ENCODE measurements around the gene MDFIC. TPM values are rescaled to one million over a fixed set of nuclear protein-coding genes. Genes with fewer than 3 reads are reported as not detected.

MDFIC gene
- polyA plus RNA-seq, 1 of the 3 experiments (the other 2 are of a cell fraction): 2.8 TPM

DNA sequence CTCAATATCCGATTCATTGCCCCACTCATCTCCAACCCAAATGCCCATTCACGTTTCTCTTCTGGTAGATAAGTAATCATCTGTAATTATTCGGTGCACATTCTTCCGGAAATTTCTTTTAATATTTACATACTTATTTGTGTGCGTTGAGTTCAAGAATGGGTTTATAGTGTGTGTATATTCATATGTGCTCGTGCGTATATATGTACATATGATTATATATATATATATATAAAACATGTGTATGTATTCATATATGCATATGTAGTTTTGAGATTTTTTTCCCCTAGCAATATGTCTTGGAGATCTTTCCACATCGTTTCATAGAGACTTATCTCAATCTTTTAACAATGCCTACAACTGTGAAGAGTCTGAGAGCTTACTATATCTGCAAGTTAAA, 118.2 kb downstream of the MDFIC start:
- ChIA-PET CTCF (no interaction called here), POLR2A (no interaction called here)
- H3K27ac ChIP-seq (ENCODE audit: low read depth in 2 of 2, low read length in 1 of 2): no peak overlapping the region
- no peak overlapping the region for H3K4me2 ChIP-seq
- no peaks in the 10 kb centered on the region for H3K36me3 ChIP-seq (replicated peaks in 1 of 2; ENCODE audit: control insufficient read depth in 1 of 2, insufficient read depth in 2 of 2, low read length in 1 of 2)
- 26% methylated on average over 8 of the region's 8 CpGs for WGBS (ENCODE audit: low lambda C conversion rate)
- no peak overlapping the region for H3K4me3 ChIP-seq (ENCODE audit: low read depth in 2 of 2, low read length in 1 of 2)
- no peak overlapping the region for H3K9ac ChIP-seq
- no peaks in the 10 kb centered on the region for H3K4me1 ChIP-seq (ENCODE audit: control insufficient read depth in 1 of 2, insufficient read depth in 2 of 2, low read depth in 1 of 2, low read length in 1 of 2)
- H3K27me3 ChIP-seq (ENCODE audit: insufficient read depth): no peaks in the 10 kb centered on the region
- H4K20me1 ChIP-seq (ENCODE audit: insufficient read depth): no peaks in the 10 kb centered on the region
- H3K9me2 ChIP-seq: 0 out of 2 replicates have a peak, but pooled peaks cover 4% of the 10 kb centered on the region
- DNase-seq: no peak
- H3K79me2 ChIP-seq (ENCODE audit: insufficient read depth): no peaks in the 10 kb centered on the region
- no peak for TF ChIP-seq POLR2AphosphoS5 (IDR thresholded peaks at IDR 0.05; ENCODE audit: low read depth, low read length)
- TF ChIP-seq GABPA (IDR thresholded peaks at IDR 0.05; ENCODE audit: low read depth): no peak
- no peak for TF ChIP-seq FOXJ3 (CRISPR knock-in tag; IDR thresholded peaks at IDR 0.05)
- TF ChIP-seq, protein P1, sequence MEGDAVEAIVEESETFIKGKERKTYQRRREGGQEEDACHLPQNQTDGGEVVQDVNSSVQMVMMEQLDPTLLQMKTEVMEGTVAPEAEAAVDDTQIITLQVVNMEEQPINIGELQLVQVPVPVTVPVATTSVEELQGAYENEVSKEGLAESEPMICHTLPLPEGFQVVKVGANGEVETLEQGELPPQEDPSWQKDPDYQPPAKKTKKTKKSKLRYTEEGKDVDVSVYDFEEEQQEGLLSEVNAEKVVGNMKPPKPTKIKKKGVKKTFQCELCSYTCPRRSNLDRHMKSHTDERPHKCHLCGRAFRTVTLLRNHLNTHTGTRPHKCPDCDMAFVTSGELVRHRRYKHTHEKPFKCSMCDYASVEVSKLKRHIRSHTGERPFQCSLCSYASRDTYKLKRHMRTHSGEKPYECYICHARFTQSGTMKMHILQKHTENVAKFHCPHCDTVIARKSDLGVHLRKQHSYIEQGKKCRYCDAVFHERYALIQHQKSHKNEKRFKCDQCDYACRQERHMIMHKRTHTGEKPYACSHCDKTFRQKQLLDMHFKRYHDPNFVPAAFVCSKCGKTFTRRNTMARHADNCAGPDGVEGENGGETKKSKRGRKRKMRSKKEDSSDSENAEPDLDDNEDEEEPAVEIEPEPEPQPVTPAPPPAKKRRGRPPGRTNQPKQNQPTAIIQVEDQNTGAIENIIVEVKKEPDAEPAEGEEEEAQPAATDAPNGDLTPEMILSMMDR (IDR thresholded peaks at IDR 0.05): no peak
- TF ChIP-seq FOXM1 (IDR thresholded peaks at IDR 0.05; ENCODE audit: low read depth): no peak
- no peak for TF ChIP-seq SIN3A (IDR thresholded peaks at IDR 0.05; ENCODE audit: borderline replicate concordance, low read depth, low read length)
- TF ChIP-seq, protein P2, sequence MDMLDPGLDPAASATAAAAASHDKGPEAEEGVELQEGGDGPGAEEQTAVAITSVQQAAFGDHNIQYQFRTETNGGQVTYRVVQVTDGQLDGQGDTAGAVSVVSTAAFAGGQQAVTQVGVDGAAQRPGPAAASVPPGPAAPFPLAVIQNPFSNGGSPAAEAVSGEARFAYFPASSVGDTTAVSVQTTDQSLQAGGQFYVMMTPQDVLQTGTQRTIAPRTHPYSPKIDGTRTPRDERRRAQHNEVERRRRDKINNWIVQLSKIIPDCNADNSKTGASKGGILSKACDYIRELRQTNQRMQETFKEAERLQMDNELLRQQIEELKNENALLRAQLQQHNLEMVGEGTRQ (IDR thresholded peaks at IDR 0.05; ENCODE audit: borderline replicate concordance, low read depth, low read length): no peak
- TF ChIP-seq, protein P3, sequence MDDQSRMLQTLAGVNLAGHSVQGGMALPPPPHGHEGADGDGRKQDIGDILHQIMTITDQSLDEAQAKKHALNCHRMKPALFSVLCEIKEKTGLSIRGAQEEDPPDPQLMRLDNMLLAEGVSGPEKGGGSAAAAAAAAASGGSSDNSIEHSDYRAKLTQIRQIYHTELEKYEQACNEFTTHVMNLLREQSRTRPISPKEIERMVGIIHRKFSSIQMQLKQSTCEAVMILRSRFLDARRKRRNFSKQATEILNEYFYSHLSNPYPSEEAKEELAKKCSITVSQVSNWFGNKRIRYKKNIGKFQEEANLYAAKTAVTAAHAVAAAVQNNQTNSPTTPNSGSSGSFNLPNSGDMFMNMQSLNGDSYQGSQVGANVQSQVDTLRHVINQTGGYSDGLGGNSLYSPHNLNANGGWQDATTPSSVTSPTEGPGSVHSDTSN (IDR thresholded peaks at IDR 0.05): no peak
- TF ChIP-seq NFIC (IDR thresholded peaks at IDR 0.05; ENCODE audit: borderline replicate concordance): no peak
- no peak for TF ChIP-seq CHD2 (IDR thresholded peaks at IDR 0.05; ENCODE audit: low read length, partially characterized antibody)
- TF ChIP-seq, protein P4, sequence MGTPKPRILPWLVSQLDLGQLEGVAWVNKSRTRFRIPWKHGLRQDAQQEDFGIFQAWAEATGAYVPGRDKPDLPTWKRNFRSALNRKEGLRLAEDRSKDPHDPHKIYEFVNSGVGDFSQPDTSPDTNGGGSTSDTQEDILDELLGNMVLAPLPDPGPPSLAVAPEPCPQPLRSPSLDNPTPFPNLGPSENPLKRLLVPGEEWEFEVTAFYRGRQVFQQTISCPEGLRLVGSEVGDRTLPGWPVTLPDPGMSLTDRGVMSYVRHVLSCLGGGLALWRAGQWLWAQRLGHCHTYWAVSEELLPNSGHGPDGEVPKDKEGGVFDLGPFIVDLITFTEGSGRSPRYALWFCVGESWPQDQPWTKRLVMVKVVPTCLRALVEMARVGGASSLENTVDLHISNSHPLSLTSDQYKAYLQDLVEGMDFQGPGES (IDR thresholded peaks at IDR 0.05; ENCODE audit: low read depth, low read length): no peak
- H3F3A ChIP-seq (replicated peaks; ENCODE audit: insufficient read depth): no peaks in the 10 kb centered on the region
- H3K9me3 ChIP-seq: no peaks in the 10 kb centered on the region
- no peak overlapping the region for H2AFZ ChIP-seq (ENCODE audit: low read depth)

DNA sequence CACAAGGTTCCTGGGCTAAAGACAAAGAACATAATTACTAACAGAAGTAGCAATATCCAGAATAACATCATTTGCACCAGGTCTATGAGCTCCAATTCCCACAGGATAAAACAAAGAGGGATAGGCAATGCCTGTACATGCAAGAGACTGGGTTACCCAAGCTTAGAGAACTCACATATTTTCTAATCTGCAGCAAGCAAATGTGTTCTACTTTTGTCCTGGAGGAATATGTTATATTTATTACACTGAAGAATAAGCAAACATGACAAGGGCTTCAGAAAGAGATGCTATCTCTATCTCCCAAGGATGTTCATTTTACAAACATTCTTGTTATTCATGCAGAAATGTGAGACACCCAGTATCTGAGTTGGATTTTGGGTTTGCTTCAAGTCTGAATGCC, 118.6 kb downstream of the MDFIC start:
- Histone ChIP-seq H3K36me3 (replicated peaks in 1 of 2; ENCODE audit: control insufficient read depth in 1 of 2, insufficient read depth in 2 of 2, low read length in 1 of 2) (no peaks in the 10 kb centered on the region), H3K9me3 (no peaks in the 10 kb centered on the region), H3K9me2 (0 out of 2 replicates have a peak, but pooled peaks cover 4% of the 10 kb centered on the region), H3F3A (replicated peaks; ENCODE audit: insufficient read depth) (no peaks in the 10 kb centered on the region), H3K9ac (no peak overlapping the region), H3K79me2 (ENCODE audit: insufficient read depth) (no peaks in the 10 kb centered on the region), H3K4me2 (no peak overlapping the region), H2AFZ (ENCODE audit: low read depth) (no peak overlapping the region), H3K4me1 (ENCODE audit: control insufficient read depth in 1 of 2, insufficient read depth in 2 of 2, low read depth in 1 of 2, low read length in 1 of 2) (no peaks in the 10 kb centered on the region), H4K20me1 (ENCODE audit: insufficient read depth) (no peaks in the 10 kb centered on the region), H3K27ac (ENCODE audit: low read depth in 2 of 2, low read length in 1 of 2) (no peak overlapping the region), H3K4me3 (ENCODE audit: low read depth in 2 of 2, low read length in 1 of 2) (no peak overlapping the region), H3K27me3 (ENCODE audit: insufficient read depth) (no peaks in the 10 kb centered on the region)
- ChIA-PET CTCF (no interaction called here), POLR2A (no interaction called here)
- TF ChIP-seq RXRA (IDR thresholded peaks at IDR 0.05; ENCODE audit: borderline replicate concordance, low read depth) (no peak), GABPA (IDR thresholded peaks at IDR 0.05; ENCODE audit: low read depth) (no peak), RAD21 (IDR thresholded peaks at IDR 0.05; ENCODE audit: low read length) (no peak), FOXJ3 (CRISPR knock-in tag; IDR thresholded peaks at IDR 0.05) (no peak), TEAD4 (IDR thresholded peaks at IDR 0.05; ENCODE audit: borderline replicate concordance, insufficient read depth) (no peak), TCF12 (IDR thresholded peaks at IDR 0.05) (no peak)
- TF ChIP-seq, protein P1 (IDR thresholded peaks at IDR 0.05): no peak
- TF ChIP-seq, protein P3 (IDR thresholded peaks at IDR 0.05): no peak
- DNase-seq: no peak
